NCI-H2029 treated with DMSO at 0.1 percent for 48 hours (cell line): ENCODE data around the gene CSN1S1.
"Not testable (repeated sequence)": the region's sequence is repeated elsewhere in the genome, so short reads cannot be mapped to it uniquely, and the experiment has no call there.

Source experiments
- DNase-seq: peaks from one replicate; lab custom pipeline; 2025; lab: John Stamatoyannopoulos, UW

CSN1S1 gene

GRCh38 chr4:69930768-69931167 is at the start of gene CSN1S1:
Gene CSN1S1, plus strand, starts transcription at chr4:69931068. Its CDS starts 1,488 bp downstream, at chr4:69932556.
- no peak for DNase-seq

GRCh38 chr4:69881173-69881773 is 49.6 kb upstream of the CSN1S1 start:
- peak; percentile 21 for DNase-seq

- no peak for DNase-seq
Measured at GRCh38 chr4:69882150-69882549, 48.7 kb upstream of the CSN1S1 start.

GRCh38 chr4:69888336-69888735 is 42.5 kb upstream of the CSN1S1 start:
- no peak for DNase-seq

- DNase-seq, result no peak
Measured at GRCh38 chr4:69894186-69894585, 36.7 kb upstream of the CSN1S1 start.

GRCh38 chr4:69894721-69895120 is 36.1 kb upstream of the CSN1S1 start:
- DNase-seq, result no peak

GRCh38 chr4:69896530-69897116 is 34.2 kb upstream of the CSN1S1 start:
- no peak for DNase-seq

GRCh38 chr4:69907151-69907550 is 23.7 kb upstream of the CSN1S1 start:
- DNase-seq, result no peak

GRCh38 chr4:69909195-69909594 is 21.7 kb upstream of the CSN1S1 start:
- no peak for DNase-seq

GRCh38 chr4:69910016-69910782 is 20.7 kb upstream of the CSN1S1 start:
- no peak for DNase-seq

GRCh38 chr4:69920874-69921273 is 10.0 kb upstream of the CSN1S1 start:
- no peak for DNase-seq

- DNase-seq, result not testable (repeated sequence)
Measured at GRCh38 chr4:69923782-69924410, 7.0 kb upstream of the CSN1S1 start.

GRCh38 chr4:69934150-69934549 is 3.3 kb downstream of the CSN1S1 start:
- no peak for DNase-seq

GRCh38 chr4:69936566-69936965 is 5.7 kb downstream of the CSN1S1 start:
- no peak for DNase-seq

GRCh38 chr4:69951602-69952001 is 20.7 kb downstream of the CSN1S1 start:
- DNase-seq, result no peak

- DNase-seq, result no peak
Measured at GRCh38 chr4:69957209-69957608, 26.3 kb downstream of the CSN1S1 start.

GRCh38 chr4:69965628-69966027 is 34.8 kb downstream of the CSN1S1 start, which contains the start of gene CSN2:
Gene CSN2, minus strand, starts transcription at chr4:69965728. Its CDS starts 4,733 bp downstream, at chr4:69960995.
- no peak for DNase-seq

- DNase-seq, result no peak
Measured at GRCh38 chr4:69970071-69970470, 39.2 kb downstream of the CSN1S1 start.

- no peak for DNase-seq
Measured at GRCh38 chr4:69974631-69975030, 43.8 kb downstream of the CSN1S1 start.

GRCh38 chr4:69977582-69977981 is 46.7 kb downstream of the CSN1S1 start:
- DNase-seq, result no peak

- peak; percentile 68 for DNase-seq
Measured at GRCh38 chr4:69984030-69984443, 53.2 kb downstream of the CSN1S1 start.

- no peak for DNase-seq
Measured at GRCh38 chr4:69986663-69987062, 55.8 kb downstream of the CSN1S1 start.

GRCh38 chr4:69991016-69991415 is 60.1 kb downstream of the CSN1S1 start:
- no peak for DNase-seq
